Middle frontal gyrus (tissue), 1 donor: Measurements from ENCODE around the gene TPCN1.

Source experiments
- DNase-seq: peaks from one replicate; pipeline ENCODE4 v3.0.0-alpha.2; 2015; ENCODE audit warnings: low spot score; ENCODE audit errors: extremely low spot score

The TPCN1 gene

GRCh38 chr12:113221181-113221996 is at the start of gene TPCN1:
TSS of gene TPCN1 (plus strand) at chr12:113221464. CDS start at chr12:113226853, 5,389 bp downstream.
- peak; percentile 100 for DNase-seq

DNA sequence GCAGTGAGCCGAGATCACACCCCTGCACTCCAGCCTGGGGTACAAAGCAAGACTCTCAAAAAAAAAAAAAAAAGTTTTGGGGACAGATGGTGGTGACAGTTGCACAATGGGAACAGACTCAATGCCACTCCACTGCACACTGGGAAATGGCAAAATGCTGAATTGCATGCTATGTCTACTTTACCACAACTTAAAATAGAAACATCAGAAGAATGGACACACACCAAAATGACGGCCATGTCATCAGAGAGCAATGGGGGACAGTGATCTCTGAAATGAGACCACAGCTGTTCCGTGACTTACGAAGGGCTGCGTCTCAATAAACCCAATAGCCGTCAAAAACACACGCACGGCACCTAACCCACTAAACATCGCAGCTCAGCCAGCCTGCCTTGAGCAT is 49.7 kb upstream of the TPCN1 start:
- no peak for DNase-seq

DNA sequence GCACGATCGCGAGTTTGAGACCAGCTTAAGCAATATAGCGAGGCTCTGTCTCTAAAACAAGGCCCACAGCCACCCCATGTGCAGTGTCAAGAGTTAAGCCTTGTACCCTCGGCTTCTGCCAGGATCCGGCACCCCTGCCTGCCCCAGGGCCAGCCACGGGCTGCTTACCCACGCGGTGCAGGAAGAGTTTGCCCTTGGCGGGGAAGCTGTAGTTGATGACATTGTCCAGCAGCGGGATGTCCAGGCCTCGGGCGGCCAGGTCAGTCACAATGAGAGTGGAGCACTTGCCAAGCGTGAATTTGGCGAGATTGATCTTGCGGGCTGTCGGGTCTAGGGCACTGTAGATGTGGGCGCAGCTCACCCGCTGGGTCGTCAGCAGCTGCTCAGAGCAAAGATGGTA is 49.1 kb upstream of the TPCN1 start:
- DNase-seq: no peak

GRCh38 chr12:113173081-113173698 is 48.1 kb upstream of the TPCN1 start:
- no peak for DNase-seq

DNA sequence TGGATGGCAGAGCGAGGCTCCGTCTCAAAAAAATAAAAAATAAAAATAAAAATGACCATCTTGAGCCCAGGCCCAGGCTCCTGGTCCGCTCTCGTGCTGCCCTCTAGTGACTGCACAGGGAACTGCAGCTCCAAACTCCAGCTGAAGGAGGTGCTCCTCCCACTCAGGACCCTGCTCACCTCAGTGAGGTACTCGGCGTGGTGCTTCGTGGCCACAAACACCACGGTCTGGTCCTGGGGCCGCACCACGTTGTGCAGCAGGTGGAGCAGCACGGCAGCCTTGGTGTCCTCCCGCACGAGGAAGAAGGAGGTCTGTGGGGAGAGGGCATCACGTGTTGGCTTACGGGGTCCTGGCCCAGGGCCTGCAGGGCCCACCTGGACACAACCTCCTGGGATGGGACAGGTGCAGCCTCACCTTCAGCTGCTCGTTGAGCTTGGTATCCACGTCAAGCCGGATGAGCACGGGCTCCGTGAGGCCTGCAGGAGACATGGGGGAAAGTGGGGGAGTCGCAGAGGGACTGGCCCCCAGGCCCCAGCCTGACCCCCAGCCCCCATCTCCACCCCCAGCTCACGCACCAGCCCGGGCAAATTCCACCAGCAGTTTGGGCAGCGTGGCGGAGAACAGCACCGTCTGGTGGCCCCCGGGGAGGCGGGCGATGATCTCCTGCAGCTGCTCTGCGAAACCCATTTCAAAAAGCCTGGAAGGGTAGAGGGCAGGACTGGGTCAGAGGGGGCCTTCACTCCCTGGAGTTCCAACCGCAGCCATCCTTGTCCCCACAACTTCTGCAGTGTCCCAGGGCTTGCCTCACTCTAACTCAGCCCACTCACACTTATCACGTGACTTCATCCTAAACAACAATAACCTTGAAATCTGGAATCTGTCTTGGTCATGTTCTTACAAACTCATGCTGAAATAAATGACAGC is 46.5 kb upstream of the TPCN1 start:
- peak; percentile 51 for DNase-seq

- DNase-seq: no peak
Observed at GRCh38 chr12:113179023-113179422, 42.2 kb upstream of the TPCN1 start.

GRCh38 chr12:113180333-113180732 is 40.9 kb upstream of the TPCN1 start:
- DNase-seq: no peak

- no peak for DNase-seq
Observed at GRCh38 chr12:113181975-113182374, 39.3 kb upstream of the TPCN1 start.

DNA sequence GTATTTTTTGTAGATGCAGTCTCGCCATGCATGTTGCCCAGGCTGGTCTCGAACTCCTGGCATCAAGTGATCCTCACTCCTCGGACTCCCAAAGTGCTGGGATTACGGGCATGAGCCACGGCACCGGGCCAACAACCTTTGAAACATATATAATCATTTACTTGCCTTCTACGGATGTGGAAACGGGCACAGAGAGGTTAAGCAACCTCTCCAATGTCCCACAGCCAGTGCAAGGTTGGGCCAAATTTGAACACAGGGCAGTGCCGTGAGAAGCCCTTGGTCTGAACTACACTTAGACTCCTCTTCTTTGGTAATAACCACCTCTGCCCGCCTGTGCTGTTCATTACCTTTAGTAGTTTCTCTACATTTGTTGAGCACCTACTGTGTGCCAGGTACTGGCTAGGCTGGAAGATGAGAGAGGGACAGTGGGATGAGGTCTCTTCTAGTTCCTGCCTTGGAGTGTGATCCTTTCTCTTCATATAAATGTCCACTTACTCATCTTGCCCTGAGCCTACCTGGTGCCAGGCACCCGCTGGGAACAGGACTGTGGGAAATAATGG is 38.2 kb upstream of the TPCN1 start:
- no peak for DNase-seq

- no peak for DNase-seq
Observed at GRCh38 chr12:113184098-113184899, 37.0 kb upstream of the TPCN1 start.

GRCh38 chr12:113184900-113185179 is 36.4 kb upstream of the TPCN1 start:
- peak; percentile 81 for DNase-seq

- DNase-seq: peak; percentile 42
Observed at GRCh38 chr12:113185180-113186032, 35.9 kb upstream of the TPCN1 start, which contains the start of the genes DDX54 and RITA1. TSS of gene DDX54 (minus strand) at chr12:113185478. CDS start at chr12:113185451, 27 bp downstream. TSS of gene RITA1 (plus strand) at chr12:113185721. CDS start at chr12:113186747, 1,026 bp downstream.

GRCh38 chr12:113186033-113186365 is 35.3 kb upstream of the TPCN1 start:
- DNase-seq: no peak

GRCh38 chr12:113186666-113187325 is 34.5 kb upstream of the TPCN1 start:
- no peak for DNase-seq

- no peak for DNase-seq
Observed at GRCh38 chr12:113189361-113189760, 31.9 kb upstream of the TPCN1 start.

- no peak for DNase-seq
Observed at GRCh38 chr12:113190761-113191160, 30.5 kb upstream of the TPCN1 start.

GRCh38 chr12:113191227-113191626 is 30.0 kb upstream of the TPCN1 start:
- no peak for DNase-seq

DNA sequence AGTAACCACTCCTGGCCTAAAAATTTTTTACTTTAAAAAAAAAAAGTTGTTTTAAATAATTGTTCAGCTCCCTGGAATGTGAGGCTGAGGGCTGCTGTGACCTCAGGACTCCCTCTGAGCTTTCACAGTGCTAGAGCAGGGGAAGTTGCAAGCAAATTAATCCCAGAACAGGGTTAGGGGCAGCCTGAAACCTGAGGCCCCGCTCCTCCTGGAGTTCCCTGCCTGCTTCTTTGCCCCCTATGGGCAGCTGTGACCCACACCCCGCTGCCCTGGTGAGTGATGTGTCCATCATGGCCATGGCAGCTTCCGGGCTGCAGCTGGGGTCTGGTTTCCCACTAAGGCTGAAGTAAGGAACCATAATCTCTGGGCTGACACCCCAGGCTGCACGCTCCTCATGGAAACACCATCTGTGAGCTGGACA is 26.3 kb upstream of the TPCN1 start:
- DNase-seq: no peak

DNA sequence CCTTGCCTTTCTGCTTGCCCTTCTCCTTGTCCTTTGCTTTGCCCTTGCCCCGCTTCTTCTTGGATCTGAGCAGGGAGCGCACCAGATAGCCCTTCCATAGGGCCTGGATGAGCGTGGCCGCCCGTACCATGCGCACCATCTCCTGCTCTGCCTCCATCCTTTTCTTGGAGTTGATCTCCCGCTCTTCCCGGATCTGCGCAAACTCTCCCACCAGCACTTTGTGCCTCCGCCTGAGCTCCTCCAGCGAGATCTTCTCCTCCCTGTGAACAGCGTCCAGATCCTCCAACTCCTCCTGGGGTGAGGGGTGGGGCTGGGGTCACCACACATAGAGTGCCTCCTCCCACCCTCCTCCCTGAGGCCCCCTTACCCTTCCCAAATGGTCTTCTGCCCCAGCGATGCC is 25.7 kb upstream of the TPCN1 start:
- DNase-seq: no peak
